A673 (cell line): ENCODE results near the gene PRRT3. TPM values are rescaled to one million over a fixed set of nuclear protein-coding genes. Genes with fewer than 3 reads are reported as not detected.

Experiments
- BruUV-seq: library from RNA; stranded (reverse); fragments of 400-500 nt; replicated peaks from 2 replicates; lab custom pipeline; 2021; lab: Mats Ljungman, UMichigan
- CTCF ChIA-PET: fragments of 300-600 bp; sonication (Branson Sonifier 250); formaldehyde crosslinking; loops from one replicate; lab custom pipeline; 2022; ENCODE audit warnings: antibody characterized with exemption; lab: Charles Lee
- POLR2A ChIA-PET: fragments of 300-600 bp; sonication (Branson Sonifier 250); formaldehyde crosslinking; loops from one replicate; lab custom pipeline; 2022; ENCODE audit warnings: antibody characterized with exemption; ENCODE audit not compliant: low non-redundant PET; lab: Charles Lee
- DNase-seq: peaks from one replicate; pipeline ENCODE4 v3.0.0-alpha.2; 2015; ENCODE audit warnings: low spot score
- H3K27ac ChIP-seq: fragments of 200-600 bp; sonication (generic); 2 replicates; pipeline ENCODE4 v1.5.1; 2016; ENCODE audit warnings: mixed run types, low read depth, mild to moderate bottlenecking, mixed read lengths, antibody characterized with exemption, low read length; ENCODE audit not compliant: poor library complexity, severe bottlenecking
- H3K27me3 ChIP-seq: fragments of 200-600 bp; sonication (generic); replicated peaks from 2 replicates; pipeline ENCODE4 v1.6.1; 2017; ENCODE audit warnings: mixed run types, low read depth, mild to moderate bottlenecking, mixed read lengths, antibody characterized with exemption, low read length; ENCODE audit not compliant: insufficient read depth, poor library complexity
- H3K36me3 ChIP-seq: fragments of 200-600 bp; sonication (generic); 2 replicates; pipeline ENCODE4 v1.6.1; 2016; ENCODE audit warnings: mixed run types, mild to moderate bottlenecking, mixed read lengths, antibody characterized with exemption, low read length; ENCODE audit not compliant: insufficient read depth, poor library complexity, severe bottlenecking
- H3K4me1 ChIP-seq: fragments of 200-600 bp; sonication (generic); 2 replicates; pipeline ENCODE4 v1.6.1; 2017; ENCODE audit warnings: mixed run types, mild to moderate bottlenecking, mixed read lengths, antibody characterized with exemption, low read length; ENCODE audit not compliant: insufficient read depth, poor library complexity, severe bottlenecking
- H3K4me3 ChIP-seq: fragments of 200-600 bp; sonication (generic); 2 replicates; pipeline ENCODE4 v1.5.1; 2016; ENCODE audit warnings: low read depth, mixed run types, mild to moderate bottlenecking, mixed read lengths, low read length; ENCODE audit not compliant: poor library complexity, severe bottlenecking
- H3K9me3 ChIP-seq: fragments of 200-600 bp; sonication (generic); 2 replicates; pipeline ENCODE4 v1.6.1; 2016; ENCODE audit warnings: mixed run types, low read depth, mild to moderate bottlenecking, mixed read lengths, antibody characterized with exemption, low read length; ENCODE audit not compliant: poor library complexity, severe bottlenecking
- EZH2 ChIP-seq: fragments of 200-600 bp; sonication (generic); IDR thresholded peaks from 2 replicates; pipeline ENCODE4 v1.6.1; 2017; ENCODE audit warnings: borderline replicate concordance, low read depth, mild to moderate bottlenecking, mixed read lengths, antibody characterized with exemption, low read length; ENCODE audit not compliant: poor library complexity, severe bottlenecking
- intact Hi-C: fragments of 100-400 bp; cut with micrococcal nuclease; formaldehyde crosslinking; loops from one replicate; pipeline ENCODE4 v1.10.0; 2022; ENCODE audit not compliant: unreplicated experiment
- total RNA-seq: library from RNA; stranded (reverse); gene quantifications from 2 replicates; pipeline ENCODE4 v1.2.3, GENCODE V29; 2021
- TF ChIP-seq, protein P1 (sequence below): fragments of 300-800, 200-600 bp; sonication (generic); conservative IDR thresholded peaks from 2 replicates; pipeline ENCODE4 v1.5.1; 2017; ENCODE audit warnings: low read depth, mild to moderate bottlenecking, antibody characterized with exemption, low read length, moderate library complexity, mixed read lengths

The PRRT3 gene
- total RNA-seq, 1 experiment from 2014 or later, result 1.1 TPM

DNA sequence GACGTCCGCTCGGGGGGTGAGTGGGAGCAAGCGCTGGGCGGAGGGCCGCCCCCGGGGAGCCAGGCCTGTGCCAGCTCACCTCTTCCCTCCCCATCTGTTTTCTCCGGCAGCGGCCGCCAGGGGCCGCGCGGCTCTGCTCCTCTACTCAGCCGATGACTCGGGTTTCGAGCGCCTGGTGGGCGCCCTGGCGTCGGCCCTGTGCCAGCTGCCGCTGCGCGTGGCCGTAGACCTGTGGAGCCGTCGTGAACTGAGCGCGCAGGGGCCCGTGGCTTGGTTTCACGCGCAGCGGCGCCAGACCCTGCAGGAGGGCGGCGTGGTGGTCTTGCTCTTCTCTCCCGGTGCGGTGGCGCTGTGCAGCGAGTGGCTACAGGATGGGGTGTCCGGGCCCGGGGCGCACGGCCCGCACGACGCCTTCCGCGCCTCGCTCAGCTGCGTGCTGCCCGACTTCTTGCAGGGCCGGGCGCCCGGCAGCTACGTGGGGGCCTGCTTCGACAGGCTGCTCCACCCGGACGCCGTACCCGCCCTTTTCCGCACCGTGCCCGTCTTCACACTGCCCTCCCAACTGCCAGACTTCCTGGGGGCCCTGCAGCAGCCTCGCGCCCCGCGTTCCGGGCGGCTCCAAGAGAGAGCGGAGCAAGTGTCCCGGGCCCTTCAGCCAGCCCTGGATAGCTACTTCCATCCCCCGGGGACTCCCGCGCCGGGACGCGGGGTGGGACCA lies 19.2 kb downstream of the PRRT3 start:
- H3K36me3 ChIP-seq, result peaks cover 7% of the 10 kb centered on the region
- peaks cover 15% of the 10 kb centered on the region for H3K4me1 ChIP-seq
- TF ChIP-seq EZH2, result no peak
- TF ChIP-seq, protein P1, sequence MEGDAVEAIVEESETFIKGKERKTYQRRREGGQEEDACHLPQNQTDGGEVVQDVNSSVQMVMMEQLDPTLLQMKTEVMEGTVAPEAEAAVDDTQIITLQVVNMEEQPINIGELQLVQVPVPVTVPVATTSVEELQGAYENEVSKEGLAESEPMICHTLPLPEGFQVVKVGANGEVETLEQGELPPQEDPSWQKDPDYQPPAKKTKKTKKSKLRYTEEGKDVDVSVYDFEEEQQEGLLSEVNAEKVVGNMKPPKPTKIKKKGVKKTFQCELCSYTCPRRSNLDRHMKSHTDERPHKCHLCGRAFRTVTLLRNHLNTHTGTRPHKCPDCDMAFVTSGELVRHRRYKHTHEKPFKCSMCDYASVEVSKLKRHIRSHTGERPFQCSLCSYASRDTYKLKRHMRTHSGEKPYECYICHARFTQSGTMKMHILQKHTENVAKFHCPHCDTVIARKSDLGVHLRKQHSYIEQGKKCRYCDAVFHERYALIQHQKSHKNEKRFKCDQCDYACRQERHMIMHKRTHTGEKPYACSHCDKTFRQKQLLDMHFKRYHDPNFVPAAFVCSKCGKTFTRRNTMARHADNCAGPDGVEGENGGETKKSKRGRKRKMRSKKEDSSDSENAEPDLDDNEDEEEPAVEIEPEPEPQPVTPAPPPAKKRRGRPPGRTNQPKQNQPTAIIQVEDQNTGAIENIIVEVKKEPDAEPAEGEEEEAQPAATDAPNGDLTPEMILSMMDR, result peak; percentile 83
- H3K4me3 ChIP-seq, result peak overlapping the region; percentile 65
- DNase-seq, result peak; percentile 88
- BruUV-seq, result no TSS peak
- H3K27me3 ChIP-seq, result no peaks in the 10 kb centered on the region
- CTCF ChIA-PET, result interaction anchor here (0.6 to 2.0 kb wide), 5 partner anchors 10 to 68 kb away, joined by 3 to 27 read pairs (median 4); no protein-coding TSS in a partner anchor
- no peaks in the 10 kb centered on the region for H3K9me3 ChIP-seq
- peak overlapping the region; percentile 87 for H3K27ac ChIP-seq
- intact Hi-C loops, result no loop called here
- POLR2A ChIA-PET, result no interaction called here

DNA sequence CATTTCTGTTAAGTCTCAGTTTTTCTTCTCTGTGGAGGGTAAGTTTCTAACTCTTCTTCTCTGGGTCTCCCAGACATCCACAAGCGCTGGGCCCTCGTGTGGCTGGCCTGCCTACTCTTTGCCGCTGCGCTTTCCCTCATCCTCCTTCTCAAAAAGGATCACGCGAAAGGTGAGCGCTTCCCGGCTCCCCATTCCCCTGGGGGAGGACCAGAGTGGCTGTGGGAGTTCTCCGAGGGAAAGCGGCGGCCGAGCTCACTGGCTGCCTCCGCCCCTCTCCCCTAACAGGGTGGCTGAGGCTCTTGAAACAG lies 19.7 kb downstream of the PRRT3 start:
- DNase-seq, result no peak
- intact Hi-C loops, result no loop called here
- peak overlapping the region; percentile 87 for H3K27ac ChIP-seq
- H3K4me3 ChIP-seq, result peak overlapping the region; percentile 65
- no TSS peak for BruUV-seq
- H3K9me3 ChIP-seq, result no peaks in the 10 kb centered on the region
- H3K27me3 ChIP-seq, result no peaks in the 10 kb centered on the region
- peaks cover 7% of the 10 kb centered on the region for H3K36me3 ChIP-seq
- ChIA-PET POLR2A (no interaction called here), CTCF (interaction anchor here (0.6 to 2.0 kb wide), 5 partner anchors 10 to 68 kb away, joined by 3 to 27 read pairs (median 4); no protein-coding TSS in a partner anchor)
- peaks cover 15% of the 10 kb centered on the region for H3K4me1 ChIP-seq
- no peak for TF ChIP-seq EZH2
- TF ChIP-seq, protein P1, result no peak

DNA sequence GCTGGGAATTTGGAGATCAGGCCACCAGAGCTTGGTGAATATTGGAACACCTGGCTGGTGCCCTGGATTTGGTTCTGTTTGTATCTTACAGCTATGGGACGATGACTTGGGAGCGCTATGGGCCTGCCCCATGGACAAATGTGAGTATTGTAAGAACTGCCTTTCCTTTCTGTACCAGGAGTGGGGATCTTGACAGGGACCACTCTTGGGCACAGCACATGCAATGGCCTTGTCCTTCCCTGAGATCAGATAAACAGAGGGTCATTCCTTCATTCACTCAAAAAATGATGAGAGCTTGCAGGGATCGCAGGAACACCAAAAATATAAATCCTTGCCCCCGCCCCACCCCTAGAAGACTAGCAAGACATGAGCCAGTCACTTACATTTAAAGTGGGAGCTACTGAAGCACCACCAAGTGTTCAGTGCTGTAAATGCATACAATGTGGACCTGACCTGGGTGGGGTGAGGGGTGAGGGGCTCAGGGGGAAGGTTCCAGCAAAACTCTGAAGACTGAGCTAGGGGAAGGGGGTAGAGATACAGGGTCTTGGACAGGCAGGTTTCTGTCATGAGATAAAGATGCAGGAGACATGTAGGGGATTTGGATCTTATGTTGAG lies 21.3 kb downstream of the PRRT3 start:
- no peaks in the 10 kb centered on the region for H3K9me3 ChIP-seq
- intact Hi-C loops, result no loop called here
- POLR2A ChIA-PET, result no interaction called here
- H3K4me3 ChIP-seq, result no peak overlapping the region
- no TSS peak for BruUV-seq
- H3K4me1 ChIP-seq, result peaks cover 15% of the 10 kb centered on the region
- no peaks in the 10 kb centered on the region for H3K27me3 ChIP-seq
- peak; percentile 22 for DNase-seq
- CTCF ChIA-PET, result no interaction called here
- TF ChIP-seq, protein P1, result peak; percentile 25; the same call in 1 of the 2 replicates
- TF ChIP-seq EZH2, result no peak
- H3K27ac ChIP-seq, result no peak overlapping the region
- H3K36me3 ChIP-seq, result no peaks in the 10 kb centered on the region
